Right atrium auricular region (tissue), 2 donors: ENCODE results near the gene CEP131. TPM values are rescaled to one million over a fixed set of nuclear protein-coding genes. Genes with fewer than 3 reads are reported as not detected.

Experiments used
- DNase-seq: peaks from one replicate; pipeline ENCODE4 v3.0.0-alpha.2; 2019; ENCODE audit warnings: low spot score
- H3K27ac ChIP-seq, 2 donors: fragments of 200-600 bp; sonication (generic); 1 replicate in 1 of 2; 2 replicates in 1 of 2; pipeline ENCODE4 v1.5.1; 2016 to 2019
- H3K27me3 ChIP-seq, 2 donors: fragments of 200-600 bp; sonication (generic); one replicate each; pipeline versions ENCODE4 v1.5.1 to v1.6.0; 2017 to 2019
- H3K36me3 ChIP-seq: fragments of 200-600 bp; sonication (generic); one replicate; pipeline ENCODE4 v1.5.1; 2016
- H3K4me1 ChIP-seq, 2 donors: fragments of 200-600 bp; sonication (generic); one replicate each; pipeline versions ENCODE4 v1.5.1 to v1.6.0; 2017 to 2019
- H3K4me3 ChIP-seq, 2 donors: fragments of 200-600 bp; sonication (generic); 1 replicate in 1 of 2; 2 replicates in 1 of 2; pipeline ENCODE4 v1.5.1; 2017 to 2019; ENCODE audit warnings: mild to moderate bottlenecking in 1 of 2, moderate library complexity in 1 of 2
- H3K9me3 ChIP-seq, 2 donors: fragments of 200-600 bp; sonication (generic); one replicate each; pipeline ENCODE4 v1.5.1; 2019
- total RNA-seq, 2 donors: library from RNA; depleted of rRNA; stranded (reverse); fragments of >200 nt; gene quantifications; one replicate each; pipeline ENCODE4 v1.1.0, GENCODE V29; 2016
- TF ChIP-seq, protein P1 (sequence below), 2 donors: fragments of 200-600 bp; sonication (generic); IDR thresholded peaks; one replicate each; pipeline ENCODE4 v1.5.1; 2019; ENCODE audit warnings: antibody characterized with exemption in 2 of 2

CEP131 gene
- total RNA-seq, 2 donors from 2014 or later = 5.5 to 6.2 TPM

DNA sequence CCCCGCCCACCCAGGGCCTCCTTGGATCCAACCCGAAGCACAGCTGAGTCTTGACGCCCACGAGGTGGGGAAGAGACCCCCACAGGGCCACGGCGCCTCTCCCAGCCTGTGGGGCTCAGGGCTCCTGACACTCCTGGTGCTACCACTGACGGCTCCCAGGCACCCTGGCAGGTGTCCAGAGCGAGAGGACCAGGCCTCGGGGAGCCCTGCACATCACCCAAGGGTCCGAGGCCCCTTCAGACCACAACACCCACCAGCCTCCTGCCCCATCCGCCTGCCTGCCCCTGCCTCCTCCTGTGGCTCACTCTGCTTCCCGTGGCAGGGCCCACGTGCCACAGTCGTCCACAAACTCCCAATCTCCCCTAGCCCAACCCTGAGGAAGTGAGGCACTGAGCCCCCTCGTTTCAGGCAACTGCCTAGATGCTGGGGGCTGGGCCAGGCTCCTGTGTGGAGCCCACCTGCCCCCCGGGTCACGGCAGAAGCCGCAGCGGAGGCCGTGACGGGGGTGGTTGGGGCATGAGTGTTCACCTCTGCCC lies 28.5 kb downstream of the CEP131 start:
- H3K9me3 ChIP-seq = no peaks in the 10 kb centered on the region
- H3K36me3 ChIP-seq = no peaks in the 10 kb centered on the region
- no peak overlapping the region for H3K27ac ChIP-seq
- TF ChIP-seq, protein P1, sequence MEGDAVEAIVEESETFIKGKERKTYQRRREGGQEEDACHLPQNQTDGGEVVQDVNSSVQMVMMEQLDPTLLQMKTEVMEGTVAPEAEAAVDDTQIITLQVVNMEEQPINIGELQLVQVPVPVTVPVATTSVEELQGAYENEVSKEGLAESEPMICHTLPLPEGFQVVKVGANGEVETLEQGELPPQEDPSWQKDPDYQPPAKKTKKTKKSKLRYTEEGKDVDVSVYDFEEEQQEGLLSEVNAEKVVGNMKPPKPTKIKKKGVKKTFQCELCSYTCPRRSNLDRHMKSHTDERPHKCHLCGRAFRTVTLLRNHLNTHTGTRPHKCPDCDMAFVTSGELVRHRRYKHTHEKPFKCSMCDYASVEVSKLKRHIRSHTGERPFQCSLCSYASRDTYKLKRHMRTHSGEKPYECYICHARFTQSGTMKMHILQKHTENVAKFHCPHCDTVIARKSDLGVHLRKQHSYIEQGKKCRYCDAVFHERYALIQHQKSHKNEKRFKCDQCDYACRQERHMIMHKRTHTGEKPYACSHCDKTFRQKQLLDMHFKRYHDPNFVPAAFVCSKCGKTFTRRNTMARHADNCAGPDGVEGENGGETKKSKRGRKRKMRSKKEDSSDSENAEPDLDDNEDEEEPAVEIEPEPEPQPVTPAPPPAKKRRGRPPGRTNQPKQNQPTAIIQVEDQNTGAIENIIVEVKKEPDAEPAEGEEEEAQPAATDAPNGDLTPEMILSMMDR (IDR thresholded peaks at IDR 0.05) = no peak
- no peaks in the 10 kb centered on the region for H3K4me1 ChIP-seq
- no peak overlapping the region for H3K4me3 ChIP-seq
- H3K27me3 ChIP-seq = no peaks in the 10 kb centered on the region
- DNase-seq = no peak

DNA sequence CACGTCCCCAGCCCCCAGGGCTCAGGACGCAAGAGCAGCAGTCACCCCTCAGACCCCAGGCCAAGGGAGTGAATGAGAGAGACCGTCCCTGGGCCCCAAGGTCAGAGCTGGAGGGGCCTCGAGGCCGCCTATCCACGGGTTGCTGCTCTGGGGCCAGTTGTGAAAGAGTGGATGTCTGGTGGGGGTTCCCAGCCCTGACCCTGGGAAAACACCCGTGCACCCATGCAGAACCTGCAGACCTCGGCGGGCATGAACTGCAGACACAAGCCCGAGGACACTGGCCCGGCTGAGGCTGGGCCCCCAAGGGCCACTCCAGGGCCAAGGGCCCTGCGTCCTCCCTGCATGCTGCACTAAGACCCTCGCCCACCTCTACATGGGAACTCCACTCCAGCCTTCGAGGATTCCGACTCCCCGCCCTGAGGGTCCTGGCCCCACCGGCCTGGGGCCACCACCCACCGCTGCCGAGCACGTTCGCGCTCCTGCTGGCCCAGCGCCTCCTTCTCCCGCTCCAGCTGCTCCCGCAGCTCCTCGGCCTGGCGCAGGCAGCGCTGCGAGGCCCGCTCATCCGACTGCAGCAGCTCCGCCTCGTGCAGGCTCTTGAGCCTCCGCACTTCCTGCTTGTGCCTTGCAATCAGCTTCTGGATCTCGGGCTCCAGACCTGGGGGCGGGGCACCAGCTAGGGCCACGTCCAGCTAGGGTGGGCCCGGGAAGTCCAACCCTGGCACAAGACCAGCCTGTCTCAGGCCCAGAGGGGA lies 29.1 kb downstream of the CEP131 start:
- Histone ChIP-seq H3K9me3 (no peaks in the 10 kb centered on the region), H3K27me3 (no peaks in the 10 kb centered on the region), H3K4me3 (no peak overlapping the region), H3K27ac (no peak overlapping the region), H3K4me1 (no peaks in the 10 kb centered on the region), H3K36me3 (no peaks in the 10 kb centered on the region)
- no peak for DNase-seq
- TF ChIP-seq, protein P1 (IDR thresholded peaks at IDR 0.05) = no peak

DNA sequence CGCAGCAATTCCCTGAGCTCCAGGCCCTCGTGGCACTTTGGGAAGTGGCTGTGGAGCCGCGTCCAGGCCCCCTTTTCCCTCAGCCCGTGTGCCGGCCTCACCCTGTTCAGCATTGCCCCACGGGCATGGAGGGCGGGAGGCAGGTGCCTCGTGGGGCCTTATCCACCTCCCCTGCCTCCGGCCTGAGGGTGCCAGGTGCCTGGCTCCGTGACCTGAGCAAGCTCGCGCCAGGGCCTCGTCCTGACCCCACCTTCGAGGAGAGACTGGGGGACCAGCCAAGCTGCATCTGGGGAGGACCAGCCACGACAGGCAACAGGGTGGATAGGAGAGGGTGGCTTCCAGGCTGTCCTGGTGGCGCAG lies 29.7 kb downstream of the CEP131 start:
- Histone ChIP-seq H3K27me3 (no peaks in the 10 kb centered on the region), H3K9me3 (no peaks in the 10 kb centered on the region), H3K36me3 (no peaks in the 10 kb centered on the region), H3K27ac (no peak overlapping the region), H3K4me1 (no peaks in the 10 kb centered on the region), H3K4me3 (no peak overlapping the region)
- DNase-seq = no peak
- TF ChIP-seq, protein P1 (IDR thresholded peaks at IDR 0.05) = no peak

DNA sequence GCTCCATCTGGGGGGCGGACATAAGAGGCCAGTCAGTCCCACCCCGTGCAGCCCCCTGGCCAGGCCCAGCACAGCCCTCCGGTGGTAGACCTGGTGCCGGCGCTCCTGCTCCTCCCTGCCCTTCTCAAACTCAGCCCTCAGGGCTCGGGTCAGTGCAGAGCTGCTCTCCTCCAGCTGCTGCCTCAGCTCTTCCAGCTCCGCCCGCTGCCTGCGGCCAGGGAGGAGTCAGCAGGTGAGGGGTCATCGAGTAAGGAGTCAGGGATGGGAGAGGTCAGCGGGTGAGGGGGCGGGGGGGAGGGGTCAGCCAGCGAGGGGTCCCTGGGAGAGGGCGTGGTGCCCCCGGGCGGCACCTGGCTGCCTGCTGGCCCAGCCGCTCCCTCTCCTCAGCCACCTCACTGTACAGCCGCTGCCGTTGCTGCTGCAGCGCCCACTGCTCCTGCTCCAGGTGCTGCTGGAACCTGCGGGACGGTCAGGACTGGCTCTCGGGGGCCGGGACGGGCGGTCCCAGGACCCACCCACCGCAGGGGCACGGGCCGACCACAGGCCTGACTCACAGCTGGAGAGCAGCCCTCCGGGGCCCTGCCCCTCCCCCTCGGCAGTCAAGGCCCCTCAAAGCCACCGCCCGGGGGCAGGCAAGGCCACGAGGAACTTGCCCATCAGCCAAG lies 30.2 kb downstream of the CEP131 start:
- no peak overlapping the region for H3K27ac ChIP-seq
- H3K4me1 ChIP-seq = no peaks in the 10 kb centered on the region
- no peaks in the 10 kb centered on the region for H3K36me3 ChIP-seq
- TF ChIP-seq, protein P1 (IDR thresholded peaks at IDR 0.05) = no peak
- no peaks in the 10 kb centered on the region for H3K27me3 ChIP-seq
- H3K9me3 ChIP-seq = no peaks in the 10 kb centered on the region
- H3K4me3 ChIP-seq = no peak overlapping the region
- DNase-seq = no peak

DNA sequence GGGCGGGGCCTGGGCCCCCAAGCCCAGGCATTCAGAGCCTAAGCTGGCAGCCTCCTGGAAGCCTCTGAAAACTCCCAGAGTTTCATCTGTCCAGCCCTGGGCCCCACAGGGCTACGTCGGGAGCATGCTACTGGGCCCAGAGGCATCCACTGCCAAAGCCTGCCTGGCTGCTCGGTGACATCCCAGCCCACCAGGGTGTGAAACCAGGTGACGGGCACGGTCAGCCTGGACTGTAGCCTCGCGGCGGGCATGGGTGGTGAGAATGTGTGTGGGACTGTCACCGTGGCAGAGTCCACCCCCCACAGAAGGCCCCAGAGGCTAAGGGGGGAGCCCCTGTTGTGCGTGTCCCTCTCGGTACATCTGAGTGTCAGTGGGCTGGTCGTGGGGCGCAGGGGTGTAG lies 31.1 kb downstream of the CEP131 start:
- H3K4me3 ChIP-seq = no peak overlapping the region
- H3K36me3 ChIP-seq = no peaks in the 10 kb centered on the region
- H3K27ac ChIP-seq = no peak overlapping the region
- H3K27me3 ChIP-seq = no peaks in the 10 kb centered on the region
- H3K4me1 ChIP-seq = no peaks in the 10 kb centered on the region
- TF ChIP-seq, protein P1 (IDR thresholded peaks at IDR 0.05) = no peak
- no peak for DNase-seq
- H3K9me3 ChIP-seq = no peaks in the 10 kb centered on the region
